Measurements from ENCODE around the gene ECT2L.

- TF ChIP-seq CTCF (IDR thresholded peaks at IDR 0.05) (no peak), POLR2A (IDR thresholded peaks at IDR 0.05) (no peak)
Observed at GRCh38 chr6:138824482-138825144, 28.7 kb downstream of the ECT2L start.

All from heart left ventricle (tissue), 13 donors.